MV-4-11 (cell line): Measurements from ENCODE around the gene SLC35A5.

Experiments
- DNase-seq: peaks from one replicate; lab custom pipeline; 2025; lab: John Stamatoyannopoulos, UW

Gene SLC35A5

DNA sequence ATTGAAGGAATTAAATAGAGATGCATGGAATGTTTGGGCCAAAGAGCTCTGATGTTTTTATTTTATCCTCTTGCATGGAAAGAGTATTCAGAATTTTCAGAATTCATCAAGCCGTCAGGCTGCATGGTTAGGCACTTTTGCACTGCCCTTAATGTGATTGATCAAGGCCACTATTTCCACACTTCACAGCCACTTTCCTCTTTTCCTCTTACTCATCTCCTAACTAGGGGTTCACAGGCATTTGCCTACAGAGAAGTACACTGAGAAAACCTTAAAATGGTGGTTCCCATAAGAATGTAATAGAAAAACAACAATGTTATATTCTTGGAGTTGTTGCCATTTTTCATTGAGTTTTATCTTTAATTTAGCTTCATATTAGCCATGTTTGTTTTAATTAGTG lies 10.9 kb downstream of the SLC35A5 start:
- peak; percentile 35 for DNase-seq

DNA sequence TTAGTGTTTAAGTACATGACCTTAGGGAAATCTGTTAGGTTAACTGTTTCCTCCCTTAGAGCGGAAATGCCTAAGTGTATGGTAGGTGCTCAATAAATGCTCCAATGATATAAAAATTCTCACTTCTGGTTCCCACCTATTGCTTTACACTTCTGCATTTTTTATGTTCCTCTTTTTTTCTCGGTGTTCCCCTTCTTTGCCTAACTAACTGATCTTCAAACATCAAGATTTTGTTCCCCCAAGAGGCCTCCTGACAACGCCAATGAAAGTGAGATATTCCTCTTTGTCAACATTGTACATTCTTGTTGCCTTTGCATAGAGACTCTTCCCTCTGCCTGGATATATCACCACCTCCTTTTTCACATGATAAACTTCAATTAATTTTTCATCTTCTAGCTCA lies 17.4 kb downstream of the SLC35A5 start:
- peak; percentile 75 for DNase-seq

DNA sequence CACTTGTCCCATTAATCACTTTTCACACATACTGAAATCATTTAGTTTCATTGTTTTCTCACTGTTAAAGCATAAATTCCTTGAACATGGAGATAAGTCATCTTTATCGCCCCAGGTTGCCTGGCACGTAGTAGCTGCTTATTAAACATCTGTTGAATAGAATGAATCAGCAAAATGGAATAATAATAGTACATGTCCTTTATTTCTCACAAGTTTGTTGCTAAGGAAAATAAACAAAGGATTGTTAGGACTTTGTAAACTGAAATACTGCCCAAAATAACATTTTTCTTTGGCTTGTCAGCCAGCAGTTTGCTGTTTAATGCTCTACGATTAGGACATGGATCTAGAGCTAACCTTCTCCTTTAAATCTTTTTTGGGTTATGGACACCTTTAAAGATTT lies 17.9 kb downstream of the SLC35A5 start:
- no peak for DNase-seq

DNA sequence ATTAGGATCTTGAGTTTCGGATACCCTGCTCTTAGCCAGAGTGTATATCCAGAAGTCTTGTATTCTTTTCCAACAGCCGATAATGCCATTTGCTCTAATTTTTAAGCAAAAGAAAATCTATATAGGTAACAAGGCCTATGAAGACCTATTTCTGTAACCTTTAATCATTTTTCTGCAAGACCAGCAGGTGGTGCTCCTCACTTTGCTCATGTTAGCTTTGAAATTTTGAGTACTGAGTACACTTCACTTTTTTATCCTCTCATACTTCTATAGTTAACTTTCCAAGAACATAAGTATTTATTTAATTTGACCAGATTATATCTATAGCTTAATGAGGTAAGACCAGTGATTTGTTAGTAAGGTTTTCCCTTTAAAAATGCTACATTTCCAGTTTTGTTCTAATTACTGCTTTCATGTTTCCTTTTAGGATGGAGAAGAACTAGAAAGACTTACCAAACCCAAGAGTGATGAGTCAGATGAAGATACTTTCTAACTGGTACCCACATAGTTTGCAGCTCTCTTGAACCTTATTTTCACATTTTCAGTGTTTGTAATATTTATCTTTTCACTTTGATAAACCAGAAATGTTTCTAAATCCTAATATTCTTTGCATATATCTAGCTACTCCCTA lies 20.5 kb downstream of the SLC35A5 start:
- DNase-seq = peak; percentile 48

DNA sequence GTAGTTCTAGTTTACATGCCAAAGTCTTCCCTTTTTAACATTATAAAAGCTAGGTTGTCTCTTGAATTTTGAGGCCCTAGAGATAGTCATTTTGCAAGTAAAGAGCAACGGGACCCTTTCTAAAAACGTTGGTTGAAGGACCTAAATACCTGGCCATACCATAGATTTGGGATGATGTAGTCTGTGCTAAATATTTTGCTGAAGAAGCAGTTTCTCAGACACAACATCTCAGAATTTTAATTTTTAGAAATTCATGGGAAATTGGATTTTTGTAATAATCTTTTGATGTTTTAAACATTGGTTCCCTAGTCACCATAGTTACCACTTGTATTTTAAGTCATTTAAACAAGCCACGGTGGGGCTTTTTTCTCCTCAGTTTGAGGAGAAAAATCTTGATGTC lies 21.3 kb downstream of the SLC35A5 start:
- DNase-seq = no peak

DNA sequence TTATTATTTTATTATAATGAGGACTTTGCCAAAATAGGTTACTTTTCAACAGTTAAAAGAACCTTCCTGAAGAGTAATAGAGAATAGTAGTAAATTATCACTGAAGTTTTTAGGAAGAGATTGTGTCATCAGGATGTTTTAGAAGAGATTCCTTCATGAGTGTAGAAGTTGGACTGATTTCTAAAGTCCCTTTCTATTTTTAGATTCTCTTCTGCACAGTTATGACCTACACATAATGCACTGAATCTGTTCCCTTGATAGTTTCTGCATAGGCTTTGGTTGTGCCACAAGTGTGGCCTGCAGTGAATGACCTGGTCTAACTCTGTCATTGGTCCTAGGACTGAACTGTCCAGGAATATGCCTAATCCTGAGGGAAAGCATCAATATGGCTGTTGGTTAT lies 23.9 kb downstream of the SLC35A5 start:
- no peak for DNase-seq

DNA sequence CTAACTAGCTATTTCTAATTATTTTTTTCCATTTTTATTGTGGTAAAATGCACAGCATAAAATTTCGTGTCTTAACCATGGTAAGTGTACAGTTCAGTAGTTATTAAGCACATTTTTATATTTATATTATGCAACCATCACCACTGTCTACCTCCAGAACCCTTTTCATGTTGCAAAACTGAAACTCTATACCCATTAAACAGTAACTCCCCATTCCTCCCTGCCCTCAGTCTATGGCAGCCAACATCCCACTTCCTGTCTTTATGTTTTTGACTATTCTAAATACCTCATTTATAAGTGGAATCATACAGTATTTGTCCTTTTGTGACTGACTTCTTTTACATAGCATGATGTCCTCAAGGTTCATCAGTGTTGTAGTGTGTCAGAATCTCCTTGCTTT lies 25.5 kb downstream of the SLC35A5 start:
- DNase-seq = peak; percentile 6

DNA sequence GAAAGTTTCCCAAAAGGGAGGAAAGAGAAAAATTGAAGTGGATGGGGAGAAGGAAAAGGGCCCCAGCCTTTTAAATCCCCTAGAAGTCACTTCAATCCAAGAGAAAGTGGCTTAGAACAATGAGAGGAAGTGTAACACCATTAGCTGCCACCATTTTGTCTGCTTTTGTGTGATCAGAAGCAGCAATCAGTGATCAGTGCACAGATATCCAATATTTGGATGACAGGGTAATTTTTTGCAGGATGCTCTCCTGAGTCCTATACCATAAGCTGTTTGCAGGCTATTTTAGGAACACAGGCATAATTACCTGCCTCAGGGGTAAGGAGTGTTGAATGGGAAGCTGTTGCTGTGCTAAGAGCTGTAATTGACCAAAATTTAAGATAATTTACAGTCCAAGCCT lies 31.4 kb downstream of the SLC35A5 start:
- no peak for DNase-seq

DNA sequence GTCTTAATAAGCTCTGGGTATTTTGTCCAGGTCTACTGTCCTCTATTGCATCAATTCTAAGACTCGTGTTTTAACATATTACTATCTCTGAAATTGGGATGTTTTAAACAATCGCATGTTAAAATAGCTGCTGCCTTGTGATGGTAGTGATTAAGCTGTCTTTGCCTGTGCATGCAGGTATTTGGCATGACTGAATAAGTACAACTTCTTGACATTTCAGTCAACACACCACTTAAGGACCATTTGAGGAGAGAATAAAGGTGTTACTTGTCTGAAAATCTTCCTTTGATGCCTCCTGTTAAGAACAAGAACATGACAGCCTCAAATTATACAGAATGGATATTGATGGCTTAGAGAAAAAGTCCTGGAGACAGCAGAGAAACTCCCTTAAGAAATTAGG lies 33.0 kb downstream of the SLC35A5 start:
- DNase-seq = no peak

DNA sequence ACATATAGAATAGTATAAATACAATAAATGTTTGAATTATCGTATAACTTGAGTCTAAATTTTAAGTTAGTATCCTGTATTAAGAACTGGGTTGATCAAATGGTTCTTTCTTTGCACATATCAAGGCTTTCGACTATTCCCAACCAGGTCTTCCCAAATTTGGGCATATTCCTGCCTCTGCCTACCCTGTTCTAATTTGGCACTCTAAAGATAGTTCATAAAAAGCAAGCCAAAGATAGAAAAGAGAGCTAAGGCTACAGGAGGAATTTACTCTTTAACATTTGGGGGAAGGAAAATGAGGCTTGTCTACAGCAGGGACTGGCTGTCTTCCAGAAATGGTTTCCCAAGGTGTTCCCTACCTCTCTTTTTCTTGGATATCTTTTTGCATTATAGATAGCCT lies 36.1 kb downstream of the SLC35A5 start:
- DNase-seq = no peak

DNA sequence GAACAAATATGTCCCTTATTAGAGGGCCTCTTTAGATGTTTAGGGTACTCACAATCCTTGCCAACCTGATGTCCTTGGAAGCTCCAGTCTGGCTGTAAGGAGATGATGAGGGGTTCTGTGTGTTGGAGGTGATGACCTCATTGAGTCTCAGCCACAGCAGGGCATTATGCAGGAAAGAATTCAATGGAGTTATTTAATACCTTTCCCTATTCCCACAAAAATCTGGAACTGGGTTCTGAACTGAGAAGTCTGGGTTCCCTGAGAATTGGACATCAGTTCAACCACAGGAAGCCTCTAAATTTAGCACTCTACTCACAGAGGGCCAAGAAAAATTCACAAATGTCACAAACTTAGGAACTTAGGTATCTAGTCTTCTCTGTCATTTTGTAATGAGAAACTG lies 36.9 kb downstream of the SLC35A5 start:
- DNase-seq = no peak

DNA sequence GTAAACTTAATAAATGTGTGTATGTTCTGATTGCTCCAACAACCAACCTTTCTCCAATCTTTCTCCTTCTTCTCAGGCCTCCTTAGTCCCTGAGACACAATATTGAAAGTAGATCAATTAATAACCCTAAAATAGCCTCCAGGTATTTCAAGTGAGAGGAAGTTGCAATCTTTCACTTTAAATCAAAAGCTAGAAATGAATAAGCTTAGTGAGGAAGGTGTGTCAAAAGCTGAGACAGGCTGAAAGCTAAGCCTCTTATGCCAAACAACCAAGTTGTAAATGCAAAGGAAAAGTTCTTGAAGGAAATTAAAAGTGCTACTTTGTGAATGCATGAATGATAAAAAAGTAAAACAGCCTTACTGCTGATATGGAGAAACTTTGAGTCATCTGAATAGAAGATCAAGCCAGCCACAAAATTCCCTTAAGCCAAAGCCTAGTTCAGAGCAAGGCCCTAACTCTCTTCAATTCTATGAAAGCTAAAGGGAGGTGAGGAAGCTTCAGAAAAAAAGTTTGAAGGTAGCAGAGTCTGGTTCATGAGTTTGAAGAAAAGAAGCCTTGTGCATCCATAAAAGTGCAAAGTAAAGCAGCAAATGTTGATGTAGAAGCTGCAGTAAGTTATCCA lies 40.5 kb downstream of the SLC35A5 start:
- DNase-seq = no peak

DNA sequence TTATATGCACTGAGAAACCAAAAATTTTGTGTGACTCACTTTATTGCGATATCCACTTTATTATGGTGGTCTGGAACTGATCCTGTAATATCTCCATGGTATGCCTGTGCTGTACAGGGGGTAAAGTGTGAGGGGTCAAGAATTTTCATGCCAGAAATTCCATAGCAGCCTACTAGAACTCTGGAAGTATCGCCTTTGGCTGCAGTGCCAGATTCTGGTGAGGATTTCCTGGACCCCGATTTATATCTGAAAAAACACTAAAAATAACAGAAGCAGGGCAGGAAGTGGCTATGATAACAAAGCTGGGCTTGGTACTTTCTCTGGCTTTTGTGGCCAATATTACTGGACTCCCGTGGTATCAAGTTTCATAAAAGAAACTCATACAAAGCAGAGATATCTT lies 42.7 kb downstream of the SLC35A5 start:
- DNase-seq = peak; percentile 36

DNA sequence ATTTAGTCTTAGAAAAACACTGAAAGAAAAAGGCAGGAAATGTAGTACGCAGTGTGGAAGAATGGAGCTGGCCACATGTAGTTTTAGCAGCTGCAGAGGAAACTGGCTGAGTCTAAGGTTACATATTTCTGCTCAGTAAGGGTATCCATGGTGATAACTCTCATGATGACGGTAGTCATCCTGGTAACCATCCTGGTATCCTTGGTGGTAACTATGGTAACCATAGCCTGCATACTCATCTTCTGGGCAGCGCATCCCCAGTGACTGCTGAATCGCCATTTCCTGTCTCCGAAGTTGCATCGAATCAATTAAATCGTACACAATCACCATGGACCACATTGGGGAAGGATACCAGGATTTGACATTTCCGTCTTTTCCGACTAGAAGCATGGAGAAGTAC lies 43.4 kb downstream of the SLC35A5 start:
- peak; percentile 16 for DNase-seq

DNA sequence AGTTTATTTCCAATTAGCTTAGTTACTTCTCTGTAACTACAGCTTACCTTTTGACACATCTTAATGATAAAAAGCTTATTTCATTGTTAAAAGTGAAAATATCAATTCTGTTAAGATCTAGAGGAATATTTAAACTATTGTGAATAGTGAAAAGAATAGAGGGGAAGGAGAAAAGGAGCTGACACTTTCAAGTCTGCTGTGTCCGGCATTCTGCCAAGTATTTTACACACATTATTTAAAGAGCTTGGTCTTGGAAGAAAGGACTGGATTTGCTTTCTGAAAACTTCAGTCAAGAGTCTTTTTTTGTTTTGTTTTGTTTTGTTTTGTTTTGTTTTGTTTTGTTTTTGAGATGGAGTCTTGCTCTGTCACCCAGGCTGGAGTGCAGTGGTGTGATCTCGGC lies 44.3 kb downstream of the SLC35A5 start:
- no peak for DNase-seq

DNA sequence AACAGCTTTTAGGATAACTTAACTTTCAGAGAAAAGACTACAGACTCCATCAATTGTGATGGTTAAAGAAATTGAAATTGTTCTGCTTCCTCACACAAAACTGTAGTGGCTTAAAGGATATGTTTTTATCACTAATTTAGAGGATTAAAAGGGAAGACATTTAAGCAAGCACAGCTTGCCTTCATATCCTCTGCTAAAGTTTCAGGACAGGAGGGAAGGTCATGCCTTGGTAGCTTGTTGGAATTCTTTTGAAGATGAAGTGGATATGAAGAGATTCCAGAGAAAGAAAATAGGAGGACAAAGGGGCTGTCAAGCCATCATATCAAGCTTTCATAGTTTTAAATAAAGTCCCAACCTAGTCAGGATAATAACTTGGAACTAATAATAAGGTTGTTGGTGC lies 46.0 kb downstream of the SLC35A5 start:
- no peak for DNase-seq

DNA sequence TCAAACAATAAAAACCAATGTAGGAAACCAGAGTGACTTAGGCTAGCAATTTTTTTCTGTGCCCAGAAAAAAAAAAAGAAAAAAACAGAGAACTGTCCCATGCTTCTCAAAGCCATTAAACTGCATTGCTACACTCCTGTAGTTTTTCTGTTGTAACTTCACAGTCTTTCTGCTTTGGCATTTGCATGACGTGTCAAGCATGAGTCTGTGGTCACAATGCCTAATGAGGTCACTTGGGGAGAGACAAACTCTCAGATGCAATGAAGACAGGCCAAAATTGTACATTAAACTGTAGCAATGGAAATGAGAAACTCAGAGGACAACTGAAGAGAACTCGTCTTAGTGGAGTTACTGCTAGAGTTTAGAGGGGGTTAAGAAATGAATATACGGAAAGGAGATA lies 48.3 kb downstream of the SLC35A5 start:
- peak; percentile 86 for DNase-seq

DNA sequence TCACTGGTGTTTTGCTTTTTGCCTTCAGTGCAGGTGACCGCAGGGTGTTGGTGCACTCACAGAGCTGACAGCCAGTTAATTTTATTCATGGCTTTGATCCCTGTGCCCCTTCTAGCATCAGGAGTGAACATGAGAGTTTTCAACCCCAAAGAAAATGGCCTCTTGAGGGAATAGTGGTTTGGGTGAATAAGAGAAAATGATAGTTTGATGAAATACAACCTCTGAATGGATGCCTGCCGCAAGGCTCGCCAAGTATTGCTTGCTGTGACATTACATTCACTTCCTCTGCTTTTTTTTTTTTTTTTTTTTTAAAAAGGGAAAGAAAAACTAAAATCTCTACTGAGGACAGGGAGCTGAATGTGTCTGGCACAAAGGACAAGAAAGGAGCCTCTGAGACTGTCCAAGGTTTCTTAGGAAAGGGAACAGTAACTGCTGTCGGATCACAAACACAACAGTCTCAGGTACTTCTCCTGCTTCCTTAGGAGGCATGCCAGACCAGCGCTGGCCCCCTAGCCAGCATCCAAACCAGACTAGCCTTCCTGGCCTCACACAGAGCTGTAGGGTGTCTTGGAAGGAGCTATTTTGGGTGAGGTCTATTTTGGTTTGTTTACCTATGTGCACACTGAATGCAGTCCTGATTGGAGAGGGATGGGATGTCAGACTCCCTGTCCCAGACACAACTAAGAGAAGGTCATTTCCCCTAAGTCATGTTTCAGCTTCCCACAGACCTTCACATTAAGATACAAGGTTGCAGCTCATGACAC lies 50.1 kb downstream of the SLC35A5 start:
- peak; percentile 74 for DNase-seq

DNA sequence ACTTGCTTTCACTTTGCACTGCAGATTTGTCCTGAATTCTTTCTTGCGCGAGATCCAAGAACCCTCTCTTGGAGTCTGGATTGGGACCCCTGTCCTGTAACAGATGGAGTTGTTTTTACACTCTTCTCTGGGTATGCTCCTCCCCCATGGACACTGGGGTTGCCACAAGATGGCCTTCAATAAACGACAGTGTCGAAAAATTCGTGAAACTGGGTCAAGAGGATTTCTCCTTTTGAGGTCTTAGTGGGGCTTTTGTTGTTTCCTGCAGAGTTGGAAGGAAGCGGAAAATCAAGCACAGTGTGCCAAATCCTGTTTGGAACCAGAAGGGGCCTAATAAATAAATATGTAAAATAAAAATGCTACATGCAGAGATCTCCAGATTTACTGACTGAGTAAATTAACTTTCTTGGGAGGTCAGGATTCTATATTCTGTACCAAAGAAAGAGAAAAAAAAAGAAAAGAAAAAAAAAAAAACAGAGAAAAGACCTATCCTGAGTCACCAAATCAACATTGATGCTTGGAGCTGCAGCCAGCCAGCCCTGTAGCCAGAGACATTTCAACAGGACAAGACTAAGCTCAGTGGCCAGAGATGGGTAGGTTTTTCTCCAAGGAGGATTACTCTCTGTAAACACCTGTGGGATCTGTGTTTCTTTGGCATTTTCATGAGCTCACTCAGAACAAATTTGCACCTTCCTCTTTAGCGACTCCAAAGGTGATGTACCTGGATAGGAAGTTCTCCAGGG lies 54.3 kb downstream of the SLC35A5 start:
- DNase-seq = no peak

DNA sequence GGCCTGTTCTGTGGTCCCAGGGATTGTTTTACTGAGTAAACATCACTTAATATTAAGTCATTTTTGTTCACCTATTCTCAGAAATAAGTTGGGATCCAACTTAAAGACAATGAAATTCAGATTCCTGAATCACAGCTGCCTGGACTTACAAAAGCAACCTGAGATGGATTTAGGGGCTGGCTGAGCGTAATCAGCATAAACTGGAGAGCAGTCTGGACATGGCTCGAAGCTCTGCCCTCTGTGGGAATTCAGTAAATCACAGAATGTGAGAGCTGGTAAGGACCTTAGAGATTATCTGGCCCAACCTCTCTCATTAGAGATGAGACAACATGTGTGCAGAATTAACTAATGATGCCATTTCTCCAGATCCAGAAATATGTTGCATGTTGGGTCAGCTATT lies 55.4 kb downstream of the SLC35A5 start:
- no peak for DNase-seq

DNA sequence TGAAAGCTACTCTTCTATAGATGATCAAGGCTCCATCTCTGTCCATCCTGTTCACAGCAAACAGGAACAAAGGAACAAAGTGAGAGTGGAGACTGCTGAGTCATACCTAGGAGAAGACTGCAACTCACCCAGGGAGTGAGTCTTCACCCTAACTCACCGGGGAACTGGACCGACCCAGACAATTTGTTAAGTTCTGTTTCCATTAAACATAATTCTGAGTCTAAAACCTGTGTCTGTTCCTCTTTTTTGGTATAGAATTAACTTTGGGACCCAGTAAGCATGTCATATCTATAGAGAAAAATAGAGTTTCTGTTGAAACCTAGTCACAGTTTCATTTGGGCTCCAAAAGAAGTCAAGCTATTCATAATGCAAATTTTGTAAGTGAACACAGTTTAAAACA lies 57.5 kb downstream of the SLC35A5 start:
- peak; percentile 41 for DNase-seq

DNA sequence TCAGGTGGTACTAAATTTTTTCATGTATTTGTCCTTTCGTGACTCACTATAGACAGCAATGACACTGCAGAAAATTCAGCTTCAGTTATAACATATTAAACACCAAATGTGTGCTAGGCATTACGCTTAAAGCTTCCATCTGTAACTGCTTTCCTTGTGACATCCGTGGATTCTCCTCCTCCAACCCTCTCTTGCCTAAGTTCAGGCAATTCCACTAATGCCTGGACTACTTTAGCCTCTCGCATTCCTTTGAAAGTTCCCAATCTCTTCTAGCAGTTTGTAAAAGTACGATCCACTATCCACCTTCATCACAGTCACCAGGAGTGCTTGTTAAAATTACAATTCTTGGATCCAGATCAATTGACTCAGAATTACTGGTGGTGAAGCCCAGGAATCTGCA lies 61.4 kb downstream of the SLC35A5 start:
- DNase-seq = no peak

DNA sequence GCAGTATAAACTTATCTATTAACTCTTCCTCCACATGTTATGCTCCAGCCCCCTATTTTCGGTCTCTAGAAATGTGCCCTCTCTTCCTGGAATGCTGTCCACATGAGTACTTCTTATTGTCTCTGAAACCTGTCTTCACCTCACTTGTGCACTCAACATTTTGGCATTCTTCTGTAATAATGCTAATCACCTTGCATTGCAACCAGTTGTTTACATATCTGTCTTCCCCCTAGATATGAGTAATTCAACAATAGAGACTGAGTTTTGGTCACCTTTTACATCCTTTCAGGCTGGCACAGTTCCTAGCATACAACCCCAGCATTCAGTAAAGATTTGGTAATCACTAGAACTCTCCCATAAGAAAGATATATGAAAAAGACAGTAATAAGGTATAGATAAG lies 61.9 kb downstream of the SLC35A5 start:
- no peak for DNase-seq
